Transverse colon (tissue), 4 donors: ENCODE measurements around the gene CEP83. TPM values are rescaled to one million over a fixed set of nuclear protein-coding genes. Genes with fewer than 3 reads are reported as not detected.

Experiments used
- DNase-seq: peaks from one replicate; pipeline ENCODE4 v3.0.0-alpha.2; 2019
- H3K27ac ChIP-seq, 4 donors: fragments of 200-600 bp; sonication (generic); 2 replicates each; pipeline ENCODE4 v1.5.1; 2016 to 2018; ENCODE audit warnings: inconsistent platforms in 4 of 4
- H3K27me3 ChIP-seq: fragments of 200-600 bp; sonication (generic); 2 replicates; pipeline ENCODE4 v1.5.1; 2017; ENCODE audit warnings: inconsistent platforms
- H3K36me3 ChIP-seq, 4 donors: fragments of 200-600 bp; sonication (generic); 2 replicates each; pipeline ENCODE4 v1.5.1; 2017 to 2019; ENCODE audit warnings: inconsistent platforms in 4 of 4
- H3K4me1 ChIP-seq, 4 donors: fragments of 200-600 bp; sonication (generic); 2 replicates each; pipeline ENCODE4 v1.5.1; 2017 to 2020; ENCODE audit warnings: inconsistent platforms in 4 of 4
- H3K4me3 ChIP-seq, 4 donors: fragments of 200-600 bp; sonication (generic); 1 replicate in 1 of 4; 2 replicates in 3 of 4; pipeline versions ENCODE4 v1.5.1 to v1.6.1; 2017 to 2019; ENCODE audit warnings: inconsistent platforms in 4 of 4
- H3K9me3 ChIP-seq, 2 donors: fragments of 200-600 bp; sonication (generic); 2 replicates each; pipeline ENCODE4 v1.5.1; 2017 to 2019; ENCODE audit warnings: inconsistent platforms in 2 of 2
- EP300 ChIP-seq: sonication (generic); formaldehyde crosslinking; IDR thresholded peaks from one replicate; pipeline ENCODE4 v1.6.1; 2017; ENCODE audit warnings: antibody characterized with exemption, low read depth
- POLR2A ChIP-seq: fragments of 450-650 bp; IDR thresholded peaks from one replicate; pipeline ENCODE4 v1.6.1; 2016; ENCODE audit warnings: antibody characterized with exemption, mild to moderate bottlenecking, moderate library complexity
- POLR2AphosphoS5 ChIP-seq, 3 donors: sonication (generic); formaldehyde crosslinking; IDR thresholded peaks; one replicate each; pipeline ENCODE4 v1.6.1; 2016; ENCODE audit warnings: antibody characterized with exemption in 3 of 3
- WGBS, 2 donors: methylation state at CpG; one replicate each; pipeline ENCODE4 v1.1.5; 2018; ENCODE audit warnings: low coverage in 1 of 2; 5-methylcytosine and 5-hydroxymethylcytosine counted together
- in situ Hi-C, 4 donors: fragments of 200-750 bp; cut with MboI; loops; one replicate each; pipeline versions ENCODE4 v1.15.0 to v1.15.1; 2017; ENCODE audit warnings: low sequenced_read_pairs in 3 of 4, low pct_ligation_motif_present in 1 of 4, low pct_unique_long_range_greater_than_20kb in 1 of 4
- intact Hi-C: fragments of 100-400 bp; cut with DNase I; formaldehyde crosslinking; loops from one replicate; pipeline ENCODE4 v1.15.1; 2023; ENCODE audit warnings: low total_unique reads
- total RNA-seq, 4 donors: library from RNA; depleted of rRNA; stranded (reverse); fragments of >200 nt; gene quantifications; one replicate each; pipeline ENCODE4 v1.1.0, GENCODE V29; 2016
- TF ChIP-seq, protein P1 (sequence below), 5 experiments: fragments of 200-600 bp in 3 of 5; fragments of 450-650 bp in 2 of 5; sonication (generic) in 3 of 5; IDR thresholded peaks; 1 replicate in 2 of 5; 2 replicates in 3 of 5; pipeline ENCODE4 v1.5.1; 2016 to 2017; ENCODE audit warnings: antibody characterized with exemption in 5 of 5, inconsistent platforms in 3 of 5, mild to moderate bottlenecking in 2 of 5, moderate library complexity in 1 of 5

The CEP83 gene
- total RNA-seq, 4 donors from 2014 or later: 3.0 to 104 (median 17.0) TPM

DNA sequence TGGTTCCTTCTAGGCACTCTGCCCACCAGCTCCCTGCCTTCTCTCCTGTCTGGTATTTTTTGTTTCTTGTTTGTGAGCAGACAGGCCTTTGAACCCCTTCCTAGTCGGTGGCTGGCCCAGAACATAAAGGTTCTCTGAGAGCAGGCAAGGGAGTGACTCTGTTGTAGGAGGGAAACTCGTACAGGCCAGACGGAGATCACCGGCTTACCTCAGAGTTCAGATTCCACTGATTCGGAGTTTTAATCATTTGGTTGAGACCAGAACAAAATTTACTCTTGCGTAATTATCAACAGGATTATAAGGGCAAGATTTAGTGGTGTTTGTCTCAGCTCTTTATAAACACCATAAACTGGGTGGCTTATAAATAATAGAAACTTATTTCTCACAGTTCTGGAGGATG lies 182.9 kb downstream of the CEP83 start:
- Histone ChIP-seq H3K27ac (no peak overlapping the region), H3K27me3 (no peaks in the 10 kb centered on the region), H3K9me3 (no peaks in the 10 kb centered on the region), H3K4me1 (no peaks in the 10 kb centered on the region), H3K4me3 (no peak overlapping the region), H3K36me3 (no peaks in the 10 kb centered on the region)
- DNase-seq: no peak
- 79 to 100% methylated on average over 2 to 6 of the region's 6 CpGs for WGBS, 2 donors
- in situ Hi-C loops: no loop called here
- TF ChIP-seq EP300: no peak
- intact Hi-C loops: no loop called here

DNA sequence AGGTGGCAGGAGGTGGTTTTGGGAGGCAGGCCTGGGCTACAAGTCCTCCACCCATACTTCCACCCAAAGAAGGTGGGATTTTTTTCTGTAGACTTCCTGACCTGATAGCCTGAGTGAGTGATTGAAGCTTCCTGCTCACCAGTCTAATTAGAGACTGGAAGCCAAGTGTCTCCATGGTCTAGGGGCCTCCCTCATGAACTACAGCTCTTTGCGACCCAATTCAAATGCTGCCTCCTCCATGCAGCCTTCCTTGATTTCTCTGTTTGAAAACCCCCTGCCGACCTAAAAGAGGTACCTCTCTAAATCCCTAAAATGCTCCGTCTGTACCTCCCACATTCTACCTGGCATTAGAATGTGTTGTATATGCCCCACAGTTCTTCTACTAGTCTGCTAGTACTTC lies 186.4 kb downstream of the CEP83 start:
- H3K4me3 ChIP-seq: no peak overlapping the region
- in situ Hi-C loops: no loop called here
- no peaks in the 10 kb centered on the region for H3K4me1 ChIP-seq
- TF ChIP-seq, protein P1, sequence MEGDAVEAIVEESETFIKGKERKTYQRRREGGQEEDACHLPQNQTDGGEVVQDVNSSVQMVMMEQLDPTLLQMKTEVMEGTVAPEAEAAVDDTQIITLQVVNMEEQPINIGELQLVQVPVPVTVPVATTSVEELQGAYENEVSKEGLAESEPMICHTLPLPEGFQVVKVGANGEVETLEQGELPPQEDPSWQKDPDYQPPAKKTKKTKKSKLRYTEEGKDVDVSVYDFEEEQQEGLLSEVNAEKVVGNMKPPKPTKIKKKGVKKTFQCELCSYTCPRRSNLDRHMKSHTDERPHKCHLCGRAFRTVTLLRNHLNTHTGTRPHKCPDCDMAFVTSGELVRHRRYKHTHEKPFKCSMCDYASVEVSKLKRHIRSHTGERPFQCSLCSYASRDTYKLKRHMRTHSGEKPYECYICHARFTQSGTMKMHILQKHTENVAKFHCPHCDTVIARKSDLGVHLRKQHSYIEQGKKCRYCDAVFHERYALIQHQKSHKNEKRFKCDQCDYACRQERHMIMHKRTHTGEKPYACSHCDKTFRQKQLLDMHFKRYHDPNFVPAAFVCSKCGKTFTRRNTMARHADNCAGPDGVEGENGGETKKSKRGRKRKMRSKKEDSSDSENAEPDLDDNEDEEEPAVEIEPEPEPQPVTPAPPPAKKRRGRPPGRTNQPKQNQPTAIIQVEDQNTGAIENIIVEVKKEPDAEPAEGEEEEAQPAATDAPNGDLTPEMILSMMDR (IDR thresholded peaks at IDR 0.05): no peak
- TF ChIP-seq POLR2A (no peak), EP300 (no peak), POLR2AphosphoS5 (IDR thresholded peaks at IDR 0.05) (no peak)
- no peak for DNase-seq
- H3K9me3 ChIP-seq: no peaks in the 10 kb centered on the region
- intact Hi-C loops: no loop called here
- 94 to 95% methylated on average over 3 of the region's 3 CpGs for WGBS, 2 donors
- no peaks in the 10 kb centered on the region for H3K36me3 ChIP-seq
- H3K27ac ChIP-seq: no peak overlapping the region
- H3K27me3 ChIP-seq: no peaks in the 10 kb centered on the region

DNA sequence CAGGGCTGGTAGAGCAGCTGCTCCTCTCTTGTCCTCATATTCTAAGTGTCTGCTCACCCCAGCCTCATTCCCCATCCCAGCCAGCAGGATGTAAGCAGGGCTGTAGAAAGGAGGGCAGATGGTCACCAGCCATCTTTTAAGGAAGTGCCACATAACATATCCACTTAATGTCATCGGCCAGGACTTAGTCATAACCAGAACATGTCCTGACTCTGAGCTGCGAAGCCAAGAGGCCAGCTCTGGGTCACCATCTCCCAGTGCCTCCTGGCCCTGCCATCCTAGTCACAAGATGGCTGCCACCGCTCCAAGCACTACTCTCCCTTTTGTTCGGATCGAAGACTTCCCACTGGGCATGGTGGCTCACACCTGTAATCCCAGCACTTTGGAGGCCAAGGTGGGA lies 187.4 kb downstream of the CEP83 start:
- no peaks in the 10 kb centered on the region for H3K27me3 ChIP-seq
- in situ Hi-C loops (no loop called here), intact Hi-C loops (no loop called here)
- no peaks in the 10 kb centered on the region for H3K9me3 ChIP-seq
- DNase-seq: no peak
- TF ChIP-seq POLR2AphosphoS5 (IDR thresholded peaks at IDR 0.05) (no peak), EP300 (no peak), POLR2A (no peak)
- TF ChIP-seq, protein P1 (IDR thresholded peaks at IDR 0.05): no peak
- 85% methylated on average over 5 of the region's 5 CpGs; no CpG with 5 or more reads in 1 of the 2 donors for WGBS, 2 donors
- no peak overlapping the region for H3K4me3 ChIP-seq
- H3K27ac ChIP-seq: no peak overlapping the region
- H3K36me3 ChIP-seq: no peaks in the 10 kb centered on the region
- no peaks in the 10 kb centered on the region for H3K4me1 ChIP-seq

DNA sequence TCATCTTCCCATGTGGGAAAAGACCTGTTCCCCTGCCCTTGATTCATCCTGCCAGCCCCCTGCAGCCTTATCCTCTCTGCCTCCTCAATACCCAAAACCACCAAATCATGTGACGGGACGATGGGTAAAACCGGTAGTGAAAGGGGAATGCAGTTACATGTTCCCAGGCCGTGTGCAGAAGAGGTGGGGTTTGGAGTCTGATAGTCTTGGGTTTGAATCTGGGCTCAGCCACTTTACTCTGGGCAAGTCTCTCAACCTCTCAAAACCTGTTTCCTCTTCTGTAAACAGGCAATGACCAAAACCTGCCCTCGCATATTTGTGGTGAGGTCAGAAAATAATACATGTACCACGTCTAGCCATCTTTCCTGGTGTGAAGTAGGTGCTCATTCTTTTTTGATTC lies 188.3 kb downstream of the CEP83 start:
- in situ Hi-C loops: no loop called here
- Histone ChIP-seq H3K27me3 (no peaks in the 10 kb centered on the region), H3K9me3 (no peaks in the 10 kb centered on the region), H3K4me3 (no peak overlapping the region), H3K36me3 (no peaks in the 10 kb centered on the region), H3K4me1 (peaks cover 0 to 4% (median 0%) of the 10 kb centered on the region in 4 donors), H3K27ac (no peak overlapping the region)
- DNase-seq: no peak
- WGBS, 2 donors: 71 to 79% methylated on average over 1 to 6 of the region's 6 CpGs
- TF ChIP-seq, protein P1 (IDR thresholded peaks at IDR 0.05): no peak
- TF ChIP-seq EP300 (no peak), POLR2A (no peak), POLR2AphosphoS5 (IDR thresholded peaks at IDR 0.05) (no peak)
- intact Hi-C loops: no loop called here

DNA sequence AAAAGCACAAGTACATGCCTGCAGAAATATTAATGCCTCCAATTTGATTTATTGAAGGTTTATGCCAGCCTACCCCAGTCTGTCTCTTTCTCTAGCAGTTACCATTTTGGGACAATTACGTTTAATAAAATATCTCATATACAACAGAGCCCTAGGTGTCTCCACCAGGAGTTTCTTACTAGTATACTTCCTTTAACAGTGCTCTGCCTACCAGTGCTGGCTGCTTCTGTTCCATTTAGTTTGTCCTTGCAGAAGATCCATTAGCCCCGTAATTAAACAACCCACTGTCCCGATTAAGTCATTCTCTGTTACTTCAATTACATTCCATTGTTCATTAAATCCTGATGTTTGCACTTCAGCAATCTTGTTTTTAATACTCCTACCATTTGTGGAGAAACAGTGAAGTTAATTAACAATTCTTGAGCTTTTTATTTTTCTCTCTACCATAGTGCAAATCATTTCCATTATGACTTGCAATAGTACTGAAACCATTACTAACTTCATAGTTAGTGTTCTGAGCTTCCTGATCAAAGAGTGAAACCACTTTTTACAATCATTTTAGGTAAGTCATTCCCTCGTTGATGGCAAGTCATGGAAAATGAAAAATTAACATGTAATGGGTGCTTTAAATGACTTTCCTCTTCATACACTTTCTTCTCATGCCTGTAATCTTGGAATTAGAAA lies 190.2 kb downstream of the CEP83 start:
- Histone ChIP-seq H3K4me1 (peaks cover 0 to 4% (median 0%) of the 10 kb centered on the region in 4 donors), H3K9me3 (no peaks in the 10 kb centered on the region), H3K36me3 (no peaks in the 10 kb centered on the region), H3K27me3 (no peaks in the 10 kb centered on the region), H3K4me3 (no peak overlapping the region), H3K27ac (no peak overlapping the region)
- in situ Hi-C loops: no loop called here
- TF ChIP-seq, protein P1 (IDR thresholded peaks at IDR 0.05): no peak
- TF ChIP-seq POLR2A (no peak), EP300 (no peak), POLR2AphosphoS5 (IDR thresholded peaks at IDR 0.05) (no peak)
- WGBS, 2 donors: 81 to 85% methylated on average over 4 of the region's 4 CpGs
- DNase-seq: no peak
- intact Hi-C loops: no loop called here
